Kidney (tissue), 14 donors: ENCODE data around the gene PLSCR5. TPM values are rescaled to one million over a fixed set of nuclear protein-coding genes. Genes with fewer than 3 reads are reported as not detected.

Source experiments
- DNase-seq, 5 donors: peaks; one replicate each; pipeline ENCODE4 v3.0.0-alpha.2; 2013 to 2020
- FAIRE-seq: peaks from 2 replicates; lab custom pipeline; 2012; peaks lifted over from hg19 to GRCh38; lab: Jason Lieb, UNC
- H3K27ac ChIP-seq, 2 donors: one replicate each; pipeline ENCODE4 v1.7.0; 2013; ENCODE audit warnings: low read depth in 2 of 2, low read length in 2 of 2, inconsistent platforms in 1 of 2
- H3K27me3 ChIP-seq: one replicate; pipeline ENCODE4 v1.7.1; 2013; ENCODE audit warnings: low read length, inconsistent platforms; ENCODE audit not compliant: control insufficient read depth, insufficient read depth
- H3K36me3 ChIP-seq, 3 donors: one replicate each; pipeline versions ENCODE4 v1.7.0 to v1.7.1; 2013; ENCODE audit warnings: low read length in 3 of 3, control low read depth in 1 of 3, inconsistent platforms in 1 of 3; ENCODE audit not compliant: insufficient read depth in 3 of 3, control insufficient read depth in 2 of 3
- H3K4me1 ChIP-seq, 3 donors: one replicate each; pipeline versions ENCODE4 v1.7.0 to v1.7.1; 2013; ENCODE audit warnings: low read length in 3 of 3, inconsistent platforms in 1 of 3, low read depth in 1 of 3; ENCODE audit not compliant: control insufficient read depth in 2 of 3, insufficient read depth in 2 of 3
- H3K4me3 ChIP-seq, 3 donors: one replicate each; pipeline versions ENCODE4 v1.7.0 to v1.8.1; 2013; ENCODE audit warnings: low read length in 3 of 3, control low read depth in 1 of 3, inconsistent platforms in 1 of 3
- H3K9ac ChIP-seq, 3 donors: one replicate each; pipeline versions ENCODE4 v1.7.0 to v1.7.1; 2013; ENCODE audit warnings: low read length in 3 of 3, control low read depth in 1 of 3, inconsistent platforms in 1 of 3
- H3K9me3 ChIP-seq, 3 donors: one replicate each; pipeline versions ENCODE4 v1.7.0 to v1.7.1; 2013; ENCODE audit warnings: low read length in 3 of 3, control low read depth in 1 of 3, inconsistent platforms in 1 of 3; ENCODE audit not compliant: control insufficient read depth in 2 of 3, insufficient read depth in 1 of 3
- intact Hi-C: fragments of 100-400 bp; cut with DNase I; formaldehyde crosslinking; loops from one replicate; pipeline ENCODE4 v1.11.1; 2022
- polyA plus RNA-seq: library from polyadenylated mRNA; stranded (reverse); fragments of 350-450 nt; fragmentation: Illumina TruSeq; extraction: RNeasy Lipid Tissue Mini Kit (QIAGEN cat#74804); gene quantifications from one replicate; pipeline ENCODE4 v1.2.3, GENCODE V29; 2014; ENCODE audit warnings: low read depth, low replicate concordance; ENCODE audit not compliant: insufficient read depth
- total RNA-seq: library from RNA; stranded (reverse); fragmentation: NEBNext Ultra II Directional; extraction: Animal tissue kit (Norgen Biotek cat#: 25700); gene quantifications from one replicate; pipeline ENCODE4 v1.2.1, GENCODE V29; 2021
- TF ChIP-seq, protein P1 (sequence below): IDR thresholded peaks from 3 replicates; pipeline ENCODE4 v1.5.1; 2012; ENCODE audit warnings: mild to moderate bottlenecking, moderate library complexity, borderline replicate concordance; ENCODE audit not compliant: insufficient read depth; ENCODE audit errors: extremely low read depth
- donor health status: control.
- donor health status: control.
- donor health status: control.
- donor health status: control.
- donor health status: control.
- donor health status: DM: yes; HTN: yes; CAD: no.
- donor health status: Normal renal cell carcinoma (clear cell type).

Gene PLSCR5
- total and polyA plus RNA-seq, 2 donors from 2014 or later, result not detected

- TF ChIP-seq, protein P1, sequence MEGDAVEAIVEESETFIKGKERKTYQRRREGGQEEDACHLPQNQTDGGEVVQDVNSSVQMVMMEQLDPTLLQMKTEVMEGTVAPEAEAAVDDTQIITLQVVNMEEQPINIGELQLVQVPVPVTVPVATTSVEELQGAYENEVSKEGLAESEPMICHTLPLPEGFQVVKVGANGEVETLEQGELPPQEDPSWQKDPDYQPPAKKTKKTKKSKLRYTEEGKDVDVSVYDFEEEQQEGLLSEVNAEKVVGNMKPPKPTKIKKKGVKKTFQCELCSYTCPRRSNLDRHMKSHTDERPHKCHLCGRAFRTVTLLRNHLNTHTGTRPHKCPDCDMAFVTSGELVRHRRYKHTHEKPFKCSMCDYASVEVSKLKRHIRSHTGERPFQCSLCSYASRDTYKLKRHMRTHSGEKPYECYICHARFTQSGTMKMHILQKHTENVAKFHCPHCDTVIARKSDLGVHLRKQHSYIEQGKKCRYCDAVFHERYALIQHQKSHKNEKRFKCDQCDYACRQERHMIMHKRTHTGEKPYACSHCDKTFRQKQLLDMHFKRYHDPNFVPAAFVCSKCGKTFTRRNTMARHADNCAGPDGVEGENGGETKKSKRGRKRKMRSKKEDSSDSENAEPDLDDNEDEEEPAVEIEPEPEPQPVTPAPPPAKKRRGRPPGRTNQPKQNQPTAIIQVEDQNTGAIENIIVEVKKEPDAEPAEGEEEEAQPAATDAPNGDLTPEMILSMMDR, result peak; percentile 50
- no peak overlapping the region for H3K27ac ChIP-seq
- peak in 2 of 5 donors; percentile 42 to 67 for DNase-seq
- H3K4me3 ChIP-seq, result no peak overlapping the region
- no peaks in the 10 kb centered on the region for H3K9me3 ChIP-seq
- H3K4me1 ChIP-seq, result no peaks in the 10 kb centered on the region
- H3K36me3 ChIP-seq, result no peaks in the 10 kb centered on the region
- peak; percentile 99 for FAIRE-seq
- no peaks in the 10 kb centered on the region for H3K27me3 ChIP-seq
- no peak overlapping the region for H3K9ac ChIP-seq
- intact Hi-C loops, result no loop called here
These were observed 15.1 kb downstream of the PLSCR5 start for GRCh38 chr3:146589899-146590508.

- no peak overlapping the region for H3K4me3 ChIP-seq
- no peaks in the 10 kb centered on the region for H3K4me1 ChIP-seq
- FAIRE-seq, result no peak
- TF ChIP-seq, protein P1, result no peak
- no peak overlapping the region for H3K9ac ChIP-seq
- no peaks in the 10 kb centered on the region for H3K9me3 ChIP-seq
- DNase-seq, result no peak
- intact Hi-C loops, result no loop called here
- H3K27me3 ChIP-seq, result no peaks in the 10 kb centered on the region
- no peak overlapping the region for H3K27ac ChIP-seq
- H3K36me3 ChIP-seq, result no peaks in the 10 kb centered on the region
These were observed 20.0 kb downstream of the PLSCR5 start for GRCh38 chr3:146585156-146585555.

DNA sequence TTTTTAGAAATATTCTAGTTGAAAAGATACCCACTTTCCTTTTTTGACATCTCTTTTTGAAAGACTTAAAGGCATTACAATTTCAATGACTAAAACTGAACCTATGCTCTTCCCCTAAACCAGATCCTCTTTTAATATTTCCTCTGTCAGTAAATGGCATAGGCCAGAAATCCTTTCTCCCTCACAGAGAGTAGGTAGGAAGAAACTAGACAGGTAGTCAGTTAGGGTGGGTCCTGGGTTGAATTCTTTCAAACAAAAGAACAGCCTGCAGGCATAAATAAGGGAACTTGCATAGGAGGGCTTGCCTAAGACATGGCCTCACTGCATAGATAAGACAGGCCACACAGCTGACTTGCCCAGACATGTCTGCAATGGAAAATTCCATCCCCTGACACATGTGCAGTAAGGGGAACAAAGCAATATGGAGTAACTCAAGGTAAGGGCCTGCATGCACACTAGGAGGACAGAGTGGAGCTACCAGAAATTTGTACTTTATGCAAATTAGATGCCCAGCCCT lies 23.1 kb downstream of the PLSCR5 start:
- no peaks in the 10 kb centered on the region for H3K4me1 ChIP-seq
- H3K36me3 ChIP-seq, result no peaks in the 10 kb centered on the region
- intact Hi-C loops, result no loop called here
- no peak overlapping the region for H3K4me3 ChIP-seq
- no peak for DNase-seq
- no peak overlapping the region for H3K27ac ChIP-seq
- no peaks in the 10 kb centered on the region for H3K9me3 ChIP-seq
- H3K9ac ChIP-seq, result no peak overlapping the region
- TF ChIP-seq, protein P1, result no peak
- H3K27me3 ChIP-seq, result no peaks in the 10 kb centered on the region
- no peak for FAIRE-seq
